ENCODE measurements around the gene POLR2I. TPM values are rescaled to one million over a fixed set of nuclear protein-coding genes. Genes with fewer than 3 reads are reported as not detected.
A peak's percentile ranks its signal among the peaks of the same experiment; 100 is the strongest.

Gene POLR2I
- total and polyA plus RNA-seq, 4 donors = 11.4 to 110 (median 61.1) TPM

DNA sequence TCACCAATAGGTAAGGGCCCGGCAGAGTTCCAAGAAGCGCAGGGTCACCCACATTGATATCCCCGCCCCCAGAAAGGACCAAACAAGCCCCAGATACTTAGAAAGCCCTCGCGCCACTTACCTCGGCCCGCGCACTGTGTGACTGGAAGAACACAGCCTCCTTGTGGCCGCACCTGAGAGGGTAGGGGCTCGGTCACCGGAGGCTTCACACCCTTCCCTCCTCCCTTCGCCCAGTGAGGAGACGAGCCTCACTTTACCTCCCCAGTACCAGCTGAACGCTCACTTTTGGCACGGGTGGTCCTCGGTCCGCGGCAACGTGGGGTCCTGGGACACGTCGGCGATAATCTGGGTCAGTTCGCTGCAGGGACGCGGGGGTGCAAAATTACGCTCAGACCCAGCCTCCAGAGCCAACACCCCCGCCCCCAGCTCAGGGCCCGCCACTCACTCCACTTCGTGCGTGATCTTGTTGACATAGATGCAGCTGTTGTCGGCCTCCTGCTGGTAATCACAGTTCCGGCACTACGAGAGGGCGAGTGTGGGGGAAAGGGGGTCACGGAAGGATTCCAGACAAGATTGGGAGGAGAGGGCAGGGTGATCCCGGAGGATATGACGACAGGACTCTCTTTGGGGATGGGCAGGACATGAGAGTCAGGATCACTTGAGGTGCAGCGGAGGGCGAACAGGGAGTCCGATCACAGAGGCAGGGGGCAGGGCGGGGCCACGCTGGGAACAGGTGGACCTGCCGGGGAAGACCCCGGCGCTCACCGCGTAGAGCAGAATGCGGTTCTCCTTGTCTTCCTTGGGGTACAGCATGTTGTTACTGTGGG lies 568 bp downstream of the POLR2I start:
- WGBS = 17% methylated on average over 48 of the region's 48 CpGs
- H3K9me3 ChIP-seq (ENCODE audit: control insufficient read depth in 4 of 4, low read length in 3 of 4) = no peaks in the 10 kb centered on the region
- H3K4me3 ChIP-seq (ENCODE audit: low read depth in 1 of 3, low read length in 3 of 3) = peak overlapping the region; percentile 78 to 99 (median 97)
- TF ChIP-seq NR2F2 (IDR thresholded peaks at IDR 0.05) = peak; percentile 9
- peak in 1 of 2 donors; percentile 16 for TF ChIP-seq RXRA (IDR thresholded peaks at IDR 0.05)
- TF ChIP-seq, protein P1, sequence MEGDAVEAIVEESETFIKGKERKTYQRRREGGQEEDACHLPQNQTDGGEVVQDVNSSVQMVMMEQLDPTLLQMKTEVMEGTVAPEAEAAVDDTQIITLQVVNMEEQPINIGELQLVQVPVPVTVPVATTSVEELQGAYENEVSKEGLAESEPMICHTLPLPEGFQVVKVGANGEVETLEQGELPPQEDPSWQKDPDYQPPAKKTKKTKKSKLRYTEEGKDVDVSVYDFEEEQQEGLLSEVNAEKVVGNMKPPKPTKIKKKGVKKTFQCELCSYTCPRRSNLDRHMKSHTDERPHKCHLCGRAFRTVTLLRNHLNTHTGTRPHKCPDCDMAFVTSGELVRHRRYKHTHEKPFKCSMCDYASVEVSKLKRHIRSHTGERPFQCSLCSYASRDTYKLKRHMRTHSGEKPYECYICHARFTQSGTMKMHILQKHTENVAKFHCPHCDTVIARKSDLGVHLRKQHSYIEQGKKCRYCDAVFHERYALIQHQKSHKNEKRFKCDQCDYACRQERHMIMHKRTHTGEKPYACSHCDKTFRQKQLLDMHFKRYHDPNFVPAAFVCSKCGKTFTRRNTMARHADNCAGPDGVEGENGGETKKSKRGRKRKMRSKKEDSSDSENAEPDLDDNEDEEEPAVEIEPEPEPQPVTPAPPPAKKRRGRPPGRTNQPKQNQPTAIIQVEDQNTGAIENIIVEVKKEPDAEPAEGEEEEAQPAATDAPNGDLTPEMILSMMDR (IDR thresholded peaks at IDR 0.05; ENCODE audit: low read depth, low read length, missing input control) = no peak
- peaks cover 5 to 21% (median 17%) of the 10 kb centered on the region in 4 donors for H3K4me1 ChIP-seq (ENCODE audit: control insufficient read depth in 4 of 4, insufficient read depth in 4 of 4, low read length in 3 of 4)
- H3K27me3 ChIP-seq (ENCODE audit: control insufficient read depth in 4 of 4, insufficient read depth in 4 of 4, low read length in 3 of 4) = no peaks in the 10 kb centered on the region
- peaks cover 0 to 17% (median 6%) of the 10 kb centered on the region in 4 donors for H3K36me3 ChIP-seq (ENCODE audit: control insufficient read depth in 4 of 4, insufficient read depth in 3 of 4, low read depth in 1 of 4, low read length in 3 of 4)
- peak; percentile 41 for DNase-seq (ENCODE audit: low spot score)
- H3K9ac ChIP-seq (ENCODE audit: low read depth in 1 of 2, low read length in 2 of 2) = peak overlapping the region; percentile 93 to 94
- peak overlapping the region; percentile 81 to 87 for H3K27ac ChIP-seq (ENCODE audit: low read depth in 1 of 2, low read length in 2 of 2)

GRCh38 chr19:36113425-36113824 lies 1.2 kb downstream of the POLR2I start:
- H3K4me1 ChIP-seq (ENCODE audit: control insufficient read depth in 4 of 4, insufficient read depth in 4 of 4, low read length in 3 of 4) = peaks cover 5 to 21% (median 17%) of the 10 kb centered on the region in 4 donors
- H3K27me3 ChIP-seq (ENCODE audit: control insufficient read depth in 4 of 4, insufficient read depth in 4 of 4, low read length in 3 of 4) = no peaks in the 10 kb centered on the region
- H3K4me3 ChIP-seq (ENCODE audit: low read depth in 1 of 3, low read length in 3 of 3) = no peak overlapping the region
- TF ChIP-seq, protein P2, sequence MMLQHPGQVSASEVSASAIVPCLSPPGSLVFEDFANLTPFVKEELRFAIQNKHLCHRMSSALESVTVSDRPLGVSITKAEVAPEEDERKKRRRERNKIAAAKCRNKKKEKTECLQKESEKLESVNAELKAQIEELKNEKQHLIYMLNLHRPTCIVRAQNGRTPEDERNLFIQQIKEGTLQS (IDR thresholded peaks at IDR 0.05) = no peak
- no peak for TF ChIP-seq YY1 (IDR thresholded peaks at IDR 0.05)
- no peak for TF ChIP-seq HNF4A (conservative IDR thresholded peaks at IDR 0.05)
- no peak for TF ChIP-seq ZBTB33 (IDR thresholded peaks at IDR 0.05)
- H3K9me3 ChIP-seq (ENCODE audit: control insufficient read depth in 4 of 4, low read length in 3 of 4) = no peaks in the 10 kb centered on the region
- DNase-seq (ENCODE audit: low spot score) = no peak
- H3K36me3 ChIP-seq (ENCODE audit: control insufficient read depth in 4 of 4, insufficient read depth in 3 of 4, low read depth in 1 of 4, low read length in 3 of 4) = peaks cover 0 to 17% (median 6%) of the 10 kb centered on the region in 4 donors
- H3K9ac ChIP-seq (ENCODE audit: low read depth in 1 of 2, low read length in 2 of 2) = no peak overlapping the region
- no peak overlapping the region for H3K27ac ChIP-seq (ENCODE audit: low read depth in 1 of 2, low read length in 2 of 2)
- 96% methylated on average over 34 of the region's 34 CpGs for WGBS

- no peak overlapping the region for H3K9ac ChIP-seq (ENCODE audit: low read depth in 1 of 2, low read length in 2 of 2)
- peaks cover 5 to 21% (median 17%) of the 10 kb centered on the region in 4 donors for H3K4me1 ChIP-seq (ENCODE audit: control insufficient read depth in 4 of 4, insufficient read depth in 4 of 4, low read length in 3 of 4)
- WGBS = 96% methylated on average over 10 of the region's 10 CpGs
- peaks cover 0 to 17% (median 3%) of the 10 kb centered on the region in 4 donors for H3K36me3 ChIP-seq (ENCODE audit: control insufficient read depth in 4 of 4, insufficient read depth in 3 of 4, low read depth in 1 of 4, low read length in 3 of 4)
- H3K9me3 ChIP-seq (ENCODE audit: control insufficient read depth in 4 of 4, low read length in 3 of 4) = no peaks in the 10 kb centered on the region
- no peak for DNase-seq (ENCODE audit: low spot score)
- no peak overlapping the region for H3K4me3 ChIP-seq (ENCODE audit: low read depth in 1 of 3, low read length in 3 of 3)
- no peaks in the 10 kb centered on the region for H3K27me3 ChIP-seq (ENCODE audit: control insufficient read depth in 4 of 4, insufficient read depth in 4 of 4, low read length in 3 of 4)
- H3K27ac ChIP-seq (ENCODE audit: low read depth in 1 of 2, low read length in 2 of 2) = no peak overlapping the region
- TF ChIP-seq, protein P2 (IDR thresholded peaks at IDR 0.05) = no peak
- no peak for TF ChIP-seq ZBTB33 (IDR thresholded peaks at IDR 0.05)
- no peak for TF ChIP-seq SP1 (IDR thresholded peaks at IDR 0.05)
- TF ChIP-seq GABPA (IDR thresholded peaks at IDR 0.05 in 1 of 2, conservative IDR thresholded peaks at IDR 0.05 in 1 of 2) = no peak
- TF ChIP-seq FOXA2 (IDR thresholded peaks at IDR 0.05) = no peak
- TF ChIP-seq RXRA (IDR thresholded peaks at IDR 0.05) = no peak
- TF ChIP-seq HNF4A (conservative IDR thresholded peaks at IDR 0.05) = no peak
- no peak for TF ChIP-seq NR2F2 (IDR thresholded peaks at IDR 0.05)
- no peak for TF ChIP-seq EGR1 (IDR thresholded peaks at IDR 0.05; ENCODE audit: low read depth in 2 of 2)
- TF ChIP-seq, protein P1 (IDR thresholded peaks at IDR 0.05; ENCODE audit: low read depth, low read length, missing input control) = no peak
These were observed 2.0 kb downstream of the POLR2I start for GRCh38 chr19:36112678-36113077.
